MM.1S (cell line): ENCODE data around the gene MAGEB17.

Experiments
- CTCF ChIP-seq: fragments of 300-600 bp; sonication (generic); IDR thresholded peaks from 2 replicates; pipeline ENCODE4 v1.5.1; 2016; ENCODE audit warnings: antibody characterized with exemption, low read length, mixed read lengths
- EZH2 ChIP-seq: fragments of 300-600 bp; sonication (generic); optimal IDR thresholded peaks from 2 replicates; pipeline ENCODE3; 2017; ENCODE audit warnings: low read depth, mild to moderate bottlenecking, antibody characterized with exemption, low read length, mixed read lengths

- no peak for TF ChIP-seq EZH2
- TF ChIP-seq CTCF, result no peak
Observed at GRCh38 chrX:16140448-16140847, 26.8 kb upstream of the MAGEB17 start.
